HG03354 (cell line): ENCODE data around the gene HOXB6.

Experiments
- ATAC-seq: cut with Tn5 transposase; IDR thresholded peaks from one replicate; pipeline ENCODE4 v1.9.1; 2021; ENCODE audit warnings: mild to moderate bottlenecking; ENCODE audit not compliant: unreplicated experiment, poor library complexity, severe bottlenecking

The HOXB6 gene

GRCh38 chr17:48624544-48625494, 20.0 kb upstream of the HOXB6 start:
- no peak for ATAC-seq

DNA sequence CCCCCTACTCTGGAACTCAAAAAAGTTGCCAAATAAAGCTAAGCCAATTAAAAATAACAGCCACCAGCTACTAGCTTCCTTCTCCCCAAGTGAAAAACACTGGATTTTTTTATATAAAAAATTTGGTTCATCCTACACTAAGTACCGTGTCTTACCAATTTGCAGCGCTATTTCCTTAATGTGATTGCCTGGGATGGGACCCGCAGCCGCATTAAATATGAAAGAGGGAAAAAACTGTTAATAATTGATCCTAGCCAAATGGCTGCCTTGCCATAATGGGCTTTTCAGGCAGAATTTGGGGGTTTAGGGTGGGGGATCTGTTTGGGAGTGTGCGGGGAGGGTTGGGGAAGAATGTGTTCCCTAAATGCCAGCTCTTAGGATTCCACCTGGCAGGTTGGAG, 19.3 kb upstream of the HOXB6 start:
- ATAC-seq, result no peak

DNA sequence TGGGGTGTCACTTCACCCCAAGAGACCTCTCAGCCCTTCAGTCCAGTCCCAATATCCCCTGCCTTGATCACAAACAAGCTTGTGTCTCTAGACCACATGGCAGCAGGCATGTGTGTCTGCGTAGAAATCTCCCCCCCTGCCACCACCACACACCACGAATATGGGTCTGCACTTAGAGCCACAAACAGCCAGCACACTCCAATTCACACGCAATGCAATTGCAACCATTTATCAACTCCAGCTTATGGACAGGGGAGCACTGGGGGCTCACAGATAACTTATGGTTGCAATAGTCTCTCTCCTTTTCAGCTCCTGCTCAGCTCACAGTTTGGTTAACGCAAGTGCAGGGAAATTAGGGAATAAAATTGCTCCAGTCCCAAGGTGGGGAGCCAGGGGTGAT, 18.8 kb upstream of the HOXB6 start:
- no peak for ATAC-seq

DNA sequence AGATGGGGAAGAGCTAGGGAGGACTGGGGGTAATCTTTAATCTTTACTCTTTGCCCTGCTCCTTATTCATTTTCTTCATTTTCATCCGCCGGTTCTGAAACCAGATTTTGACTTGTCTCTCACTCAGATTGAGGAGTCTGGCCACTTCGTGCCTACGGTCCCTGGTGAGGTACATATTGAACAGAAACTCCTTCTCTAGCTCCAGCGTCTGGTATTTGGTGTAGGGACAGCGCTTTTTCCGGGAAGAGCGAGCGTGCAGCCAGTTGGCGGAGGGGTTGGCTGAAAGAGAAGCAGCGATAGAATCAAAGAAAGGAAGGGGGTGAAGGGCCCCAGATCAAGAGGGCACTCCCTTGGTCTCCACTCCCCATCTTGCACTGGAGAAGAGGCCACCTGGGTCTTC, 18.1 kb upstream of the HOXB6 start:
- ATAC-seq, result no peak

DNA sequence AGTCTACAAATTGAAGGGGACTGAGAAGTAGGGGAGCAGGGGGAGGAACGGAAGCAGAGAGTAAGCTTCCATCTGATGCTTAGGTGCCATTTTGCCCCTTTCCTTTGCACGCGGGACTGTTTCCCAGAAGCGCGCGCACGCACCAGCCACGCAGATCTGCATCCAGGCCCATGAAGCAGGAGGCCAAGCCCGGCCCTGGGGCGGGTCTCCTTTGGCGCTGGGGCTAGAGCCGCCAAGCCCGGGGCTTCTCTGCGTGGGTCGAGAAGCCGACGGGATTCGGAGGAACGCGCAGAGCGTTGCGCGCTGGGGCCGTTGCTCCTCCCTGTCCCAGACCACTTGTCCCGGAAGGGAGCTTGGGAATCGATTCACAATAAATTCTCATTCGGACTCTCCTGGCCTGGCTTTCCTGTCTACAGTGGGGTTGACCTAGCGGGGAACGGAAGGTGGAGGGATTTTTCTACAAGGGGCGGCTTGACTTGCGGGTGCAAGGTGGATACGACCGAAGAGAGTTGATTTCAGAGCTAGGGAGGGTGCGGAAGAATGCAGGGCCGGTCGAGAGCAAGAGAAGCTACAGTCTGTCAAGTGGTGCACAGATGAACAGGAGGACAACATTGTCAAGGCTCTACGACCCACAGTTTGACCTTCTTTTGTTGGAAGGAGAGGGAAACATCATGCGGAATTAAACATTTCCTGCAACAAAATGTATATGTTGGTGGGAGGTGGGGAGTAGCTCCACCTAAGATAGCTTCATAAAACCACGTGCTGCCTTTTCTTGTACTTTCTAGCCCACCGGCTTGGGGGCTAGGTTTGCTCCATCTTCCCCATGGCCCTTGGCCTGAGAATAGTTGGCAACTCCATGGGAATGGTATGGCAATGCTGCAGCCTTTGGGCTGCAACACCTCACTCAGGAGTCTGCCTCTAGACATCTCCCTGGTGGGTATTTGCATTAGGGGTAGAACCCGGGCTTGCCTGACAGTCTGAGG, 16.9 kb upstream of the HOXB6 start:
- no peak for ATAC-seq

- no peak for ATAC-seq
Observed at GRCh38 chr17:48620461-48621139, 15.8 kb upstream of the HOXB6 start.

- ATAC-seq, result no peak
Observed at GRCh38 chr17:48619826-48620449, 15.2 kb upstream of the HOXB6 start.

GRCh38 chr17:48618256-48618896, 13.6 kb upstream of the HOXB6 start:
- ATAC-seq, result peak; percentile 49

- no peak for ATAC-seq
Observed at GRCh38 chr17:48617471-48618255, 12.9 kb upstream of the HOXB6 start.

DNA sequence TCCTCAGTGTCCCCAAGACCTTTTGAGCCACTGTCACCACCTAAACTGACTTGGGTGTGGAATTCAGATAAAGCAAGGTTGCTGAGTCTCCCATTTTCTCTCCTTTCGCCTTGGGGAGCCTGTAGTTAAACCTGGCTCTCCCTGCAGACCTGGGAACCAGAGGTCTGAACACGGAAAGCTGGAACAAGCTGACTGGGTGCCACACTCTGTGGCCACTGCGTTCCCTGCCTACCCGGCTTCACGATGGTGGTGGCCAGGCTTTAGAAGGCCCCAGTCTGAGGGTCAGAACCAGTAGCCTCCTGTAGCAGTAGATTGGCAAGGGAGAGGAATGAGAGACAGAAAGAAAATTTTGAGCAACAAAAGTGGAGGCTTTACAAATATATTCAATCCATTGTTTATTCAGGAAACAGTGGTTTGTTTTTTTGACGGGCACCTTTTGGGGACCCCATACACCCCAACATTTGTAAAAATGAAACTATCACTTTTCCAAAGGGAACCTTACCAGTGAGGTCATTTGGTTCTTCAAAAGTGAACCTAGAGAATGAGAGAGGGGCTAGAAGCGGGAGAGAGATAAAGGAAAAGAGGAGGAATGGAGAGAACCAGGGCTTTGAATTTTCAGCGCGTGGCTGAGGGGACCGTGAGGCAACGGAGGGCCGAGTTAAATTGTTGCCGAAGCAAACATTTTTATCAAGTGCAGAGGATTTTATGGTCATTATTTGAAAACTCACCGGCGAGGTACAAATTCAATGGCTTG, 12.1 kb upstream of the HOXB6 start:
- ATAC-seq, result no peak

DNA sequence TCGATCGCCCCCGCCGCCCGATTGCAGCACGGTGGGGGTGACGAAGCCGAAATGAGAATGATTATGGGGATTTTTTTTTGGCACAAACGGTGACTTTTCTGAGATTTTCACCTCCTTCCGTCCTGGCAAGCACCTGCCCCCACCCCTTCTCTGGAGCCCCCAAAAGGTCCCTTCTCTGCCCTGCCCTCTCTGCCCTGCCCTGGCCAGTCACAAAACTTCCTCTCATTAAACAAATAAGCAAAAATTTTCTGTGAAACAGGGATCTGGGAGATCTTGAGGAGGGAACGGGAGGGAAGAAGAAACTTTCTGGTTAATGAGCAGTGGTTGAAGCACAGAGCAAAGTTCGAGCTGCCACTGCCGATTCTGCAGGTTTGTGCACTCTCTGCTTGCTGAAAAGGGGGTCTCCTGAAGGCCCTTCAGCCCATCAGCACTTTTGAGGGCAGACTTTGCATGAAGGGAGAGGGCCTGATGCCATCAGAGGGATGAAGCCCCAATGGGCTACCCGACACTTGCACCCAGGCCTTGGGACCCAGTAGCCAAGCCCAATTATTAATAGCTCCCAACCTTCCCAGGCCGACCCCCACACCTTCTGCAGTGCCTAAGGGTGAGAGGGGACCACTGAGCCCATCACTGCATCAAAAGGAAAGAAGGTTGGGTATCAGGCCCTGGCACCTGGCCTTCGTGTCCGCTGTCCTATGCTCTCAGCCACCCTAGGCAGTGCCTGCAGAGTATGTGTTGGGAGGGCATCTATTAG, 11.4 kb upstream of the HOXB6 start:
- ATAC-seq, result no peak

- ATAC-seq, result no peak
Observed at GRCh38 chr17:48615047-48615962, 10.5 kb upstream of the HOXB6 start, which contains the start of gene HOXB8. HOXB8 (minus strand) TSS chr17:48615292; CDS start chr17:48614704, 588 bp downstream.

DNA sequence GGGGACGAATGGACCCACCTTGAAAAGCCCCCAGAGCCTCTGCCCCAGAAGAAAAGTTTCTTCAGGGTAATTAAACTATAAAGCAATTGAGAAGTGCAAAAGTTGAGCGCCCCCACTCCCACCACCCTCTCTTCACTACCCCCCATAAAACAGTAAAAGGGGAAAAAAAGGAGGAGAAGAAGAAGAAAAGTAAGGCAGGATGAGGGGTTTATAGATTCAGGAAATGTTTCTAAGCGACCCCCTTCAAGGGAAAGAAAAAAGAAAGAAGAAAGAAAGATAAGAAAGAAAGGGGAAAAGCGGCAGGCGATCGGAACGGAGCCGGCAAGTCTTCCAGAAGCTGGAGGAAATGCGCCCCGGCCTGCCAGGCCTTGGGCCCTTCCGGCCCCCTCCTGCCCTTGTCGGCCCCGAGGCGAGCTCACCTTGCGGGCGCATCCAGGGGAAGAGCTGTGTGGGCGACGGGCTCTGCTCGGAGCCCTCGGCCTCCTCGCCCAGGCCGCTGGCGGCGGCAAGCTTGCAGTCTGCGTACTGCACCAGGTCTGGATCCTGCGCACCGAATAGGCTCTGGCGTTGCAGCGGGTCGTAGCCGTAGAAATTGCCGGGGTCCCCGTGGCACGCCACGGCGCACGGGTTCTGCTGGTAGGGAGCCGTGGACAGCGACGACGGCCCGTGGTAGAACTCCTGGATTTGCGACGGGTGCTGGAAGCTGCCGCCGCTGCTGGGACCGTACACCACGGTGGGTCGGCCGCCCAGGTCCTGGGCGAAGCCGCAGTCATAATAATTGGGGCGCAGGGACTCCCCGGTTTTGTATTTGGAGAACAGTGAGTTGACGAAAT, 9.3 kb upstream of the HOXB6 start:
- ATAC-seq, result no peak

- ATAC-seq, result peak; percentile 54
Observed at GRCh38 chr17:48612854-48613691, 8.3 kb upstream of the HOXB6 start.
